GM12891 (cell line): Measurements from ENCODE around the gene PRR36.
"Not testable (repeated sequence)": the region's sequence is repeated elsewhere in the genome, so short reads cannot be mapped to it uniquely, and the experiment has no call there.

Experiments
- POLR2A ChIP-seq: IDR thresholded peaks from 2 replicates; pipeline ENCODE4 v1.6.1; 2011; ENCODE audit warnings: low read depth, low read length, control low read depth
- POU2F2 ChIP-seq: IDR thresholded peaks from 2 replicates; pipeline ENCODE4 v1.6.1; 2011; ENCODE audit warnings: low read depth, mild to moderate bottlenecking, control low read depth, low read length, moderate library complexity
- SPI1 ChIP-seq: IDR thresholded peaks from 2 replicates; pipeline ENCODE4 v1.6.1; 2011; ENCODE audit warnings: low read depth, low read length, control low read depth
- TAF1 ChIP-seq: IDR thresholded peaks from 2 replicates; pipeline ENCODE4 v1.6.1; 2011; ENCODE audit warnings: low read depth, low read length, control low read depth

GRCh38 chr19:7893362-7894101, 19.3 kb upstream of the PRR36 start:
- TF ChIP-seq POLR2A, TAF1, POU2F2, SPI1: not testable (repeated sequence)
